Keratinocyte (primary cell): ENCODE data around the gene FIGN. TPM values are rescaled to one million over a fixed set of nuclear protein-coding genes. Genes with fewer than 3 reads are reported as not detected.

ENCODE experiments used
- DNase-seq: peaks from one replicate; pipeline ENCODE4 v3.0.0-alpha.2; 2011; ENCODE audit warnings: low read depth, missing footprints, low spot score
- FAIRE-seq: peaks from 2 replicates; lab custom pipeline; 2011; peaks lifted over from hg19 to GRCh38; lab: Jason Lieb, UNC
- H2AFZ ChIP-seq: 2 replicates; pipeline ENCODE4 v1.6.0; 2012; ENCODE audit warnings: low read length, control low read depth, inconsistent platforms; ENCODE audit not compliant: control insufficient read depth
- H3K27ac ChIP-seq: 2 replicates; pipeline ENCODE4 v1.5.1; 2011; ENCODE audit warnings: low read length; ENCODE audit not compliant: control insufficient read depth, insufficient read depth
- H3K27me3 ChIP-seq: 3 replicates; pipeline ENCODE4 v1.6.0; 2011; ENCODE audit warnings: low read length; ENCODE audit not compliant: control insufficient read depth, insufficient read depth; ENCODE audit errors: extremely low read depth
- H3K36me3 ChIP-seq, 2 experiments: 2 replicates in 1 of 2; 3 replicates in 1 of 2; pipeline ENCODE4 v1.5.1; 2011; ENCODE audit warnings: low read length in 2 of 2, mild to moderate bottlenecking in 1 of 2; ENCODE audit not compliant: control insufficient read depth in 2 of 2, insufficient read depth in 2 of 2; ENCODE audit errors: extremely low read depth in 1 of 2
- H3K4me1 ChIP-seq: 3 replicates; pipeline ENCODE4 v1.5.1; 2011; ENCODE audit warnings: low read length; ENCODE audit not compliant: control insufficient read depth, insufficient read depth; ENCODE audit errors: extremely low read depth
- H3K4me2 ChIP-seq: 3 replicates; pipeline ENCODE4 v1.6.0; 2011; ENCODE audit warnings: low read depth, low read length; ENCODE audit not compliant: control insufficient read depth, insufficient read depth; ENCODE audit errors: extremely low read depth
- H3K4me3 ChIP-seq, 3 experiments: fragments of 200-600 bp in 1 of 3; sonication (generic) in 1 of 3; 2 replicates in 2 of 3; 3 replicates in 1 of 3; pipeline ENCODE4 v1.5.1; 2011 to 2016; ENCODE audit warnings: low read length in 3 of 3, mild to moderate bottlenecking in 3 of 3, control low read depth in 2 of 3, inconsistent platforms in 1 of 3, low read depth in 1 of 3, mixed read lengths in 1 of 3, mixed run types in 1 of 3, moderate library complexity in 1 of 3; ENCODE audit not compliant: control insufficient read depth in 2 of 3, insufficient read depth in 2 of 3; ENCODE audit errors: extremely low read depth in 1 of 3
- H3K79me2 ChIP-seq: 2 replicates; pipeline ENCODE4 v1.6.0; 2012; ENCODE audit warnings: low read length; ENCODE audit not compliant: control insufficient read depth, insufficient read depth
- H3K9ac ChIP-seq: 3 replicates; pipeline ENCODE4 v1.6.0; 2011; ENCODE audit warnings: low read length; ENCODE audit not compliant: control insufficient read depth, insufficient read depth; ENCODE audit errors: extremely low read depth
- H3K9me1 ChIP-seq: 3 replicates; pipeline ENCODE4 v1.6.0; 2011; ENCODE audit warnings: low read length; ENCODE audit not compliant: control insufficient read depth, insufficient read depth; ENCODE audit errors: extremely low read depth
- H3K9me3 ChIP-seq: 2 replicates; pipeline ENCODE4 v1.5.1; 2012; ENCODE audit warnings: low read depth, low read length; ENCODE audit not compliant: control insufficient read depth
- H4K20me1 ChIP-seq: 3 replicates; pipeline ENCODE4 v1.6.0; 2011; ENCODE audit warnings: low read length; ENCODE audit not compliant: control insufficient read depth, insufficient read depth; ENCODE audit errors: extremely low read depth
- EZH2 ChIP-seq: IDR thresholded peaks from one replicate; pipeline ENCODE4 v1.6.1; 2012; ENCODE audit warnings: inconsistent platforms, mild to moderate bottlenecking, low read length, moderate library complexity
- dilution Hi-C: fragments of 300-500 bp; cut with MboI; formaldehyde crosslinking; loops from one replicate; pipeline ENCODE4 v1.7.0; 2020; ENCODE audit warnings: low sequenced_read_pairs; ENCODE audit not compliant: extremely low pct_ligation_motif_present
- polyA plus RNA-seq, 5 experiments: library from polyadenylated mRNA; depleted of rRNA in 3 of 5; stranded (reverse) in 3 of 5; stranded (forward) in 1 of 5; unstranded in 1 of 5; fragments of >200 nt; gene quantifications; 1 replicate in 1 of 5; 2 replicates in 3 of 5; 3 replicates in 1 of 5; pipeline versions ENCODE4 v1.2.1 to v1.2.3, GENCODE V29; 2011 to 2012; ENCODE audit warnings: missing spikeins in 2 of 5, low read depth in 1 of 5, low replicate concordance in 1 of 5
- TF ChIP-seq, protein P1 (sequence below), 3 experiments: IDR thresholded peaks in 1 of 3; conservative IDR thresholded peaks in 1 of 3; optimal IDR thresholded peaks in 1 of 3; 2 replicates in 2 of 3; 3 replicates in 1 of 3; pipeline versions ENCODE3 to v1.5.1; 2011; ENCODE audit warnings: low read length in 3 of 3, mild to moderate bottlenecking in 3 of 3, moderate library complexity in 2 of 3, control low read depth in 1 of 3, inconsistent platforms in 1 of 3; ENCODE audit not compliant: insufficient read depth in 2 of 3; ENCODE audit errors: extremely low read depth in 1 of 3

Gene FIGN
- polyA plus RNA-seq, 1 donor (not counting 4 experiments of a cell fraction or from before 2014, with no cell fraction given), result 2.9 TPM

DNA sequence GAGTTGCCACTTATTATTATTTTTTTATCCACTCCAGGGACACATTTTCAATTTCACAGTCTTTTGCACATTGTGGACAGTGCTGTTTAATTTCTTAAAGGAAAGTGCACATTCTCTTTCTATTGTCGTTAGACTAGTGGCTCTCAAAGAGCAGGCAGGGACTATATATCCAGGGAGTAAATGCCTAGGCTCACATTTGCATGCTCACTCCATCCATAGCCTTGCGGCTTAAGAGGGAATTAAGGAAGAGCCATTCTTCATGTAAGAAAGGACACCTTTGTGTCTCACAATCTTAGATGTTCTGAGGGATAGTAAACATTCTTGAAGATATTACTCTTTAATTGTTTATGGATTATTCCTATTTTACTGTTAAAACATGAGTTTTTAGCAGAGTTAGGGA, 70.8 kb downstream of the FIGN start:
- Histone ChIP-seq H3K27ac (no peak overlapping the region), H3K9me3 (no peaks in the 10 kb centered on the region), H3K36me3 (no peaks in the 10 kb centered on the region), H3K79me2 (no peaks in the 10 kb centered on the region), H3K4me1 (peaks cover 32% of the 10 kb centered on the region), H4K20me1 (no peaks in the 10 kb centered on the region), H3K4me3 (no peak overlapping the region), H3K27me3 (no peaks in the 10 kb centered on the region), H3K4me2 (no peak overlapping the region), H3K9me1 (no peaks in the 10 kb centered on the region), H3K9ac (no peak overlapping the region), H2AFZ (no peak overlapping the region)
- dilution Hi-C loops, result no loop called here
- no peak for DNase-seq
- FAIRE-seq, result no peak
- TF ChIP-seq, protein P1, sequence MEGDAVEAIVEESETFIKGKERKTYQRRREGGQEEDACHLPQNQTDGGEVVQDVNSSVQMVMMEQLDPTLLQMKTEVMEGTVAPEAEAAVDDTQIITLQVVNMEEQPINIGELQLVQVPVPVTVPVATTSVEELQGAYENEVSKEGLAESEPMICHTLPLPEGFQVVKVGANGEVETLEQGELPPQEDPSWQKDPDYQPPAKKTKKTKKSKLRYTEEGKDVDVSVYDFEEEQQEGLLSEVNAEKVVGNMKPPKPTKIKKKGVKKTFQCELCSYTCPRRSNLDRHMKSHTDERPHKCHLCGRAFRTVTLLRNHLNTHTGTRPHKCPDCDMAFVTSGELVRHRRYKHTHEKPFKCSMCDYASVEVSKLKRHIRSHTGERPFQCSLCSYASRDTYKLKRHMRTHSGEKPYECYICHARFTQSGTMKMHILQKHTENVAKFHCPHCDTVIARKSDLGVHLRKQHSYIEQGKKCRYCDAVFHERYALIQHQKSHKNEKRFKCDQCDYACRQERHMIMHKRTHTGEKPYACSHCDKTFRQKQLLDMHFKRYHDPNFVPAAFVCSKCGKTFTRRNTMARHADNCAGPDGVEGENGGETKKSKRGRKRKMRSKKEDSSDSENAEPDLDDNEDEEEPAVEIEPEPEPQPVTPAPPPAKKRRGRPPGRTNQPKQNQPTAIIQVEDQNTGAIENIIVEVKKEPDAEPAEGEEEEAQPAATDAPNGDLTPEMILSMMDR (optimal IDR thresholded peaks at IDR 0.05 in 1 of 3, IDR thresholded peaks at IDR 0.05 in 1 of 3, conservative IDR thresholded peaks at IDR 0.05 in 1 of 3; ENCODE audit: extremely low read depth in 1 of 3, insufficient read depth in 2 of 3, low read length in 3 of 3), result no peak
- TF ChIP-seq EZH2, result no peak

DNA sequence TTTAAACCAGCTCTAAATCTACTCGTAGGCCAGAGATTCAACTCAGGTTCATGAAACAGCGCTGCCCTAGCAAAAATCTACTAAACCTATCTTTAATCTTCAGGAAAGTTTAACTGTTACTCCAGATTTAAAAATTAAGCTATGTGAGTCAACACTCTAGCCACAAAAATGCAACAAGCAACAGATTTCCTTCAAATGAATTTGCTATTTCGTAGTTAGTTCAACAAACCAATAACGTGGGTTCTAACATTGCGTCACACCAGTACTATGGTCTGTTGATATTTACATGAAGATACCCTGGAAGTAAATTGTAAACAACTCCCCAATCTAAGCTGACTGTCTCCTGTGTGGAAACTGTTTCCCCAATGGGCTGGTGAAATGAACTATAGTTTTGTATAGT, 71.2 kb downstream of the FIGN start:
- Histone ChIP-seq H4K20me1 (no peaks in the 10 kb centered on the region), H2AFZ (no peak overlapping the region), H3K27me3 (no peaks in the 10 kb centered on the region), H3K9me1 (no peaks in the 10 kb centered on the region), H3K27ac (no peak overlapping the region), H3K9ac (no peak overlapping the region), H3K79me2 (no peaks in the 10 kb centered on the region), H3K4me1 (peaks cover 36% of the 10 kb centered on the region), H3K4me3 (no peak overlapping the region), H3K36me3 (no peaks in the 10 kb centered on the region), H3K4me2 (no peak overlapping the region), H3K9me3 (no peaks in the 10 kb centered on the region)
- DNase-seq (no peak), FAIRE-seq (peak; percentile 79)
- dilution Hi-C loops, result no loop called here
- no peak for TF ChIP-seq EZH2
- TF ChIP-seq, protein P1 (optimal IDR thresholded peaks at IDR 0.05 in 1 of 3, IDR thresholded peaks at IDR 0.05 in 1 of 3, conservative IDR thresholded peaks at IDR 0.05 in 1 of 3; ENCODE audit: extremely low read depth in 1 of 3, insufficient read depth in 2 of 3, low read length in 3 of 3), result no peak
